Suprapubic skin (tissue), 4 donors: ENCODE results near the gene SPTBN1. TPM values are rescaled to one million over a fixed set of nuclear protein-coding genes. Genes with fewer than 3 reads are reported as not detected.
A peak's percentile ranks its signal among the peaks of the same experiment; 100 is the strongest.

Source experiments
- DNase-seq, 2 donors: peaks; one replicate each; pipeline ENCODE4 v3.0.0-alpha.2; 2019; ENCODE audit warnings: low spot score in 2 of 2
- H3K27ac ChIP-seq: fragments of 200-600 bp; sonication (generic); one replicate; pipeline ENCODE4 v1.5.1; 2019
- H3K27me3 ChIP-seq: fragments of 200-600 bp; sonication (generic); one replicate; pipeline ENCODE4 v1.5.1; 2019
- H3K36me3 ChIP-seq: fragments of 200-600 bp; sonication (generic); one replicate; pipeline ENCODE4 v1.5.1; 2019
- H3K4me1 ChIP-seq: fragments of 200-600 bp; sonication (generic); one replicate; pipeline ENCODE4 v1.5.1; 2019
- H3K4me3 ChIP-seq: fragments of 200-600 bp; sonication (generic); one replicate; pipeline ENCODE4 v1.5.1; 2019; ENCODE audit warnings: mild to moderate bottlenecking
- H3K9me3 ChIP-seq: fragments of 200-600 bp; sonication (generic); one replicate; pipeline ENCODE4 v1.5.1; 2019
- EP300 ChIP-seq: sonication (generic); formaldehyde crosslinking; IDR thresholded peaks from one replicate; pipeline ENCODE4 v1.6.1; 2017; ENCODE audit warnings: antibody characterized with exemption
- POLR2A ChIP-seq, 2 donors: fragments of 450-650 bp; IDR thresholded peaks; one replicate each; pipeline ENCODE4 v1.6.1; 2017; ENCODE audit warnings: antibody characterized with exemption in 2 of 2, mild to moderate bottlenecking in 2 of 2, moderate library complexity in 2 of 2
- POLR2AphosphoS5 ChIP-seq, 3 donors: sonication (generic); formaldehyde crosslinking; IDR thresholded peaks; one replicate each; pipeline ENCODE4 v1.6.1; 2017; ENCODE audit warnings: antibody characterized with exemption in 3 of 3
- WGBS: methylation state at CpG from one replicate; pipeline ENCODE4 v1.1.5; 2018; 5-methylcytosine and 5-hydroxymethylcytosine counted together
- total RNA-seq, 4 donors: library from RNA; depleted of rRNA; stranded (reverse); fragments of >200 nt; gene quantifications; one replicate each; pipeline ENCODE4 v1.1.0, GENCODE V29; 2016
- TF ChIP-seq, protein P1 (sequence below), 2 donors: fragments of 200-600 bp in 1 of 2; fragments of 450-650 bp in 1 of 2; sonication (generic) in 1 of 2; IDR thresholded peaks; one replicate each; pipeline ENCODE4 v1.5.1; 2016 to 2019; ENCODE audit warnings: antibody characterized with exemption in 2 of 2, mild to moderate bottlenecking in 1 of 2, moderate library complexity in 1 of 2

Gene SPTBN1
- total RNA-seq, 4 donors from 2014 or later: 173 to 250 (median 203) TPM

DNA sequence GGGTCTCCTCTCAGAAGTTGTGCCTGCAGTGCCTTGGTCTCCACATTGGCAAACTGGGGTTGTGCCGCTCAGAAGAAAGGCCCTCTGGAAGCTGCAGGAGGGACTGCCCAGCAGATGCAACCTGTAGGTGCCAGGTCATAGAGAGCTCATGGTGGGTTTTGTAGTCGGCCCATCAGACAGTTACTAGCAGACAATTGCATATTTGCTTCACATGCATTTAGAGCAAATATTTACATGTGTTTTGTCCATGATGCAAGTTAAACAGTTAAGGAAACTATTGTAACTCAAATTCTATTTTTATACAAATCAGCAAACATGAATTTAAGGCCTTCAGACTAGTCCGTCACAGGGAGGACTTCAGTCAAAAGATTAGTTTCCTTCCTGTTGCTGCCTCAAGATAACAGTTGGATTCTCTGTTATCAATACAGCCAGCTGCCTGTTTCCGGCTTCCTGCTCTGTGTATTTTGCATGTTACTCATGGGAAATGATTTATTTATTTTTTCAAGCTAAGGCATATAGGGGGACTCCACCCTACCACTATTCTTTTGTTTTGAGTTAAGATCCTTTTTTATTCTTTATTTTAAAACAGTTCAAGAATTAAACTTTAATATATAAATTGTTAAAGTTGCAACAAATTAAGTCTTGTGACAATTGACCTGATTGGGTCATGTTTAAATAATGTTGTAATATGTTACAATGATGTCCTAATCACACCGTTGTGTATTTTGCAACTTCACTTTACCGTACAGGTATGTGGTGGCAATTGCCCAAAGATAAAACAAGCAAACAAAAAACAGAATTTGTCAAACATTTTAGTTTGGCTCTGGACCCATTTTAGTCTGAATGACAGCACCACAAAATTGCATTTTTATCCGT is 133.5 kb downstream of the SPTBN1 start:
- H3K27ac ChIP-seq: peak overlapping the region; percentile 61
- DNase-seq: no peak
- TF ChIP-seq, protein P1, sequence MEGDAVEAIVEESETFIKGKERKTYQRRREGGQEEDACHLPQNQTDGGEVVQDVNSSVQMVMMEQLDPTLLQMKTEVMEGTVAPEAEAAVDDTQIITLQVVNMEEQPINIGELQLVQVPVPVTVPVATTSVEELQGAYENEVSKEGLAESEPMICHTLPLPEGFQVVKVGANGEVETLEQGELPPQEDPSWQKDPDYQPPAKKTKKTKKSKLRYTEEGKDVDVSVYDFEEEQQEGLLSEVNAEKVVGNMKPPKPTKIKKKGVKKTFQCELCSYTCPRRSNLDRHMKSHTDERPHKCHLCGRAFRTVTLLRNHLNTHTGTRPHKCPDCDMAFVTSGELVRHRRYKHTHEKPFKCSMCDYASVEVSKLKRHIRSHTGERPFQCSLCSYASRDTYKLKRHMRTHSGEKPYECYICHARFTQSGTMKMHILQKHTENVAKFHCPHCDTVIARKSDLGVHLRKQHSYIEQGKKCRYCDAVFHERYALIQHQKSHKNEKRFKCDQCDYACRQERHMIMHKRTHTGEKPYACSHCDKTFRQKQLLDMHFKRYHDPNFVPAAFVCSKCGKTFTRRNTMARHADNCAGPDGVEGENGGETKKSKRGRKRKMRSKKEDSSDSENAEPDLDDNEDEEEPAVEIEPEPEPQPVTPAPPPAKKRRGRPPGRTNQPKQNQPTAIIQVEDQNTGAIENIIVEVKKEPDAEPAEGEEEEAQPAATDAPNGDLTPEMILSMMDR (IDR thresholded peaks at IDR 0.05): no peak
- no peak for TF ChIP-seq EP300
- no peak for TF ChIP-seq POLR2A (IDR thresholded peaks at IDR 0.05)
- TF ChIP-seq POLR2AphosphoS5 (IDR thresholded peaks at IDR 0.05): no peak

DNA sequence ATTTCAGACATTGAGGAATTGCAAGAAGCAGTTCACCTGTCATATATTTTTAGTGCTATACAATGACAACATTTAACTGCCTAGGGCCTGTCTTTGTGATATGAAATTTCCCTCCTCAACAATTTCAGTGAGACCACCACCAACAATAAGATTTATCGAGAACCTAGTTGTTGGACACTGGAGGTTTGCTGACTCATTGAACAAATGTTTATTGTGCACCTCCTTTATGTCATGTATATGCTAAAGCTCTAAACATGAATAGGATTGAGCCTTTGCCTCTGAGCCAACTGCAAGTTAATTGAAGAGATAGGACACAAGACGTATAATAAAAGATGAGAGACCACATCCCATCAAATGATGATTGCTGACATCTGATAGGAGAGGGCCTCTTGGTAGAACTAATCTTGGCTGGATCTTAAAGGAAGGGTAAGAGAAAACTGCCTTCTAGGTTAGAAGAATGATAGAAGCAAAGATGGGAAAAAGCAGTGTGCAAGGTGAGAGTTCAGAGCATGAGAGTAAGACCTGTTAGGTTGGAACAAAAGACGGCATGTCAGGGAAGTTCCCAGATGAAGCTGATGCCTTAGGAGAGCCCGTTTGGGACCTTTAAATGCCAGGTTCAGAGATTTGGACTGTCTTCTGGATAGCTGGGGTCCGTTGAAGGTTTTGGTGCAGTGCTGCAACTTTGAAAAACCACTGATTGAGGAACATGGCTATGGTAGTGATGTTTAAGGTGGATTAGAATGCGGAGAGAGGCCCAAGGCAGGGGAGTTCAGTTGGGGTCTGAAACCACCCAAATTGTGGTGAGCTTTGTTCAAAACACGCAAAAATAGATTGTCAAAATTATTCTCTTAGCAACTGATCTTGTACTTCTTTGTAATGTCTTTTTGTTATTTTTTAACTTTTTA is 134.3 kb downstream of the SPTBN1 start:
- Histone ChIP-seq H3K4me3 (no peak overlapping the region), H3K27ac (peak overlapping the region; percentile 13), H3K36me3 (no peaks in the 10 kb centered on the region), H3K27me3 (no peaks in the 10 kb centered on the region), H3K9me3 (no peaks in the 10 kb centered on the region), H3K4me1 (peaks cover 52% of the 10 kb centered on the region)
- TF ChIP-seq EP300: no peak
- no peak for TF ChIP-seq POLR2AphosphoS5 (IDR thresholded peaks at IDR 0.05)
- no peak for TF ChIP-seq POLR2A (IDR thresholded peaks at IDR 0.05)
- TF ChIP-seq, protein P1 (IDR thresholded peaks at IDR 0.05): no peak
- 79% methylated on average over 7 of the region's 7 CpGs for WGBS
- DNase-seq: no peak

More for the DNA sequence above, 133.5 kb downstream of the SPTBN1 start:
- Histone ChIP-seq H3K4me3 (no peak overlapping the region), H3K4me1 (peaks cover 61% of the 10 kb centered on the region), H3K27me3 (no peaks in the 10 kb centered on the region), H3K9me3 (no peaks in the 10 kb centered on the region), H3K36me3 (no peaks in the 10 kb centered on the region)
- WGBS: 54% methylated on average over 7 of the region's 7 CpGs

DNA sequence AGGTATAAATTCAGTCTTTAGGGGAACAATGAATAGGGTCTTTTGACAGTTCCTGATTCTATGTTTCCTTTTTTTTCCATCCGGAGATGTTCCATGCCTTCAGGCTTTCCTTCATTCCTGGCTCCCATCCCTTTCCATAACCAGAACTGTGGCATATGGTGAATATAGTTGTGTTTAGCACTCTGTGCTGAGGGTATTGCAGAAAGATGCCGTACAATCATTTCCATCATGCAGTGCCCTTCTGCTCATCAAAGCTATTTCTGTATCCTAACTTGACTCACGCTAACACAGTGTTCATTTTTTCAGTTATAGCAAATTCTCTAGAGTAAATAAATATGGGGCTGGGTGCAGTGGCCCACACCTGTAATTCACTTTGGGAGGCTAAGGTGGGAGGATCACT is 135.4 kb downstream of the SPTBN1 start:
- peak overlapping the region; percentile 4 for H3K27ac ChIP-seq
- peaks cover 48% of the 10 kb centered on the region for H3K4me1 ChIP-seq
- no peak for DNase-seq
- TF ChIP-seq, protein P1 (IDR thresholded peaks at IDR 0.05): no peak
- TF ChIP-seq EP300: no peak
- no peak for TF ChIP-seq POLR2AphosphoS5 (IDR thresholded peaks at IDR 0.05)
- no peak for TF ChIP-seq POLR2A (IDR thresholded peaks at IDR 0.05)
- no peak overlapping the region for H3K4me3 ChIP-seq
- no peaks in the 10 kb centered on the region for H3K27me3 ChIP-seq
- no peaks in the 10 kb centered on the region for H3K36me3 ChIP-seq
- no peaks in the 10 kb centered on the region for H3K9me3 ChIP-seq
- WGBS: 59% methylated on average over 3 of the region's 3 CpGs

- Histone ChIP-seq H3K9me3 (no peaks in the 10 kb centered on the region), H3K4me1 (peaks cover 52% of the 10 kb centered on the region), H3K27me3 (no peaks in the 10 kb centered on the region), H3K4me3 (no peak overlapping the region), H3K36me3 (no peaks in the 10 kb centered on the region), H3K27ac (no peak overlapping the region)
- TF ChIP-seq POLR2A (IDR thresholded peaks at IDR 0.05) (no peak), POLR2AphosphoS5 (IDR thresholded peaks at IDR 0.05) (no peak), EP300 (no peak)
- TF ChIP-seq, protein P1 (IDR thresholded peaks at IDR 0.05): no peak
- 77% methylated on average over 4 of the region's 4 CpGs for WGBS
- DNase-seq: no peak
Measured at GRCh38 chr2:54593249-54593648, 137.1 kb downstream of the SPTBN1 start.

GRCh38 chr2:54594048-54594447 is 137.9 kb downstream of the SPTBN1 start:
- TF ChIP-seq POLR2AphosphoS5 (IDR thresholded peaks at IDR 0.05) (no peak), POLR2A (IDR thresholded peaks at IDR 0.05) (no peak), EP300 (no peak)
- TF ChIP-seq, protein P1 (IDR thresholded peaks at IDR 0.05): no peak
- WGBS: 91% methylated on average over 4 of the region's 4 CpGs
- H3K4me1 ChIP-seq: peaks cover 53% of the 10 kb centered on the region
- H3K36me3 ChIP-seq: no peaks in the 10 kb centered on the region
- no peaks in the 10 kb centered on the region for H3K9me3 ChIP-seq
- no peak overlapping the region for H3K27ac ChIP-seq
- H3K27me3 ChIP-seq: no peaks in the 10 kb centered on the region
- no peak overlapping the region for H3K4me3 ChIP-seq
- DNase-seq: no peak
